ELR (cell line): ENCODE measurements around the gene FAM167B.

ENCODE experiments used
- DNase-seq: peaks from one replicate; pipeline ENCODE4 v3.0.0-alpha.2; 2015; ENCODE audit warnings: low read depth

The FAM167B gene

GRCh38 chr1:32246888-32247273 lies at the start of gene FAM167B:
Gene FAM167B, plus strand, starts transcription at chr1:32247222. Its CDS starts 200 bp downstream, at chr1:32247422.
- DNase-seq: peak; percentile 63

DNA sequence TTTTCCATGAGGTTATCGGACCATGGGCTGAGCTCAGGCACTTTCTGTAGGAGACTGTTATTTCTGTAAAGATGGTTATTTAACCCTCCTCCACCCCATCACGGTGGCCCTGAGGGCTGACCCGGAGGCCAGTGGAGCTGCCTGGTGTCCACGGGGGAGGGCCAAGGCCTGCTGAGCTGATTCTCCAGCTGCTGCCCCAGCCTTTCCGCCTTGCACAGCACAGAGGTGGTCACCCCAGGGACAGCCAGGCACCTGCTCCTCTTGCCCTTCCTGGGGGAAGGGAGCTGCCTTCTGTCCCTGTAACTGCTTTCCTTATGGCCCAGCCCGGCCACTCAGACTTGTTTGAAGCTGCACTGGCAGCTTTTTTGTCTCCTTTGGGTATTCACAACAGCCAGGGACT lies 49.2 kb upstream of the FAM167B start:
- no peak for DNase-seq

- DNase-seq: no peak
Measured at GRCh38 chr1:32198237-32199042, 48.6 kb upstream of the FAM167B start.

GRCh38 chr1:32199043-32199716 lies 47.8 kb upstream of the FAM167B start:
- DNase-seq: no peak

DNA sequence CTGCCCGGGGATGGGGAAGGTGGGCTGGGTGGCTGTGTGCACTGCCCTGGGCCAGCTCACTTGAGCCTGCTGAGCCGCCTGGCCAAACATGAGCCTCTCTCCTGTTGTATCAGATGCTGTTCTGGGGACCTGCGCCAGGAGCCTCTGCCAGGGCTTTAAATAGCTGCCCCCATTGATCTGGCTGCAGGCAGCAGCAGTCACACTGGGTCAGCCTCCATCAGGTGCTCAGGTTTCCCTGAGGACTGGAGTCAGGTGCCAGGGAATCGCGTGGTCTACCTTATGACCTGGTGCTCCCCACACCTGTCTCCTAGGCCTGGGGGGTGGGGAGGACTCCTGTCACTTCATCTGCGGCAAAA lies 47.3 kb upstream of the FAM167B start:
- DNase-seq: no peak

GRCh38 chr1:32200226-32201010 lies 46.6 kb upstream of the FAM167B start, which contains the start of gene CCDC28B:
Gene CCDC28B, plus strand, starts transcription at chr1:32200595. Its CDS starts 1,341 bp downstream, at chr1:32201936.
- DNase-seq: peak; percentile 80

GRCh38 chr1:32201011-32201855 lies 45.8 kb upstream of the FAM167B start:
- DNase-seq: peak; percentile 66

DNA sequence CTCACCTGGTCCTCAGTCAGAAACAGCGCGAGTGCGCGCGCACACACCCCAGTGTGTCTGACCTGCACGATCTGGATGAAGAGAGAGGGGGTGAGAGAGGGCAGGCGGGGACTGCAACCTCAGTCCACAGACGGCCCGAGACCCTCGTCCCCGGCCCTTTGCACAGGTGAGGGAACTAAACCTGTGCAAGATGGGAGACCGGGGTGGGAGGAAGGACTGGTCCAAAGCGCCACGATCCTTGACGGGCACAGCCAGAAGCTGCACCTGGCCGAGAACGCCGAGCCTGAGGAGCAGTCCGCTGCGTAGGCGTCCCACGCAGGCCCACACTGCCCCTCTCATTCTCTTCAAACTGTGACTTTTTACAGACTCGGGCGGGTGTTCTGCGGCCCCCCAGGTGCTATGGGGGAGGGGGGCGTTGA lies 42.1 kb upstream of the FAM167B start:
- DNase-seq: no peak

DNA sequence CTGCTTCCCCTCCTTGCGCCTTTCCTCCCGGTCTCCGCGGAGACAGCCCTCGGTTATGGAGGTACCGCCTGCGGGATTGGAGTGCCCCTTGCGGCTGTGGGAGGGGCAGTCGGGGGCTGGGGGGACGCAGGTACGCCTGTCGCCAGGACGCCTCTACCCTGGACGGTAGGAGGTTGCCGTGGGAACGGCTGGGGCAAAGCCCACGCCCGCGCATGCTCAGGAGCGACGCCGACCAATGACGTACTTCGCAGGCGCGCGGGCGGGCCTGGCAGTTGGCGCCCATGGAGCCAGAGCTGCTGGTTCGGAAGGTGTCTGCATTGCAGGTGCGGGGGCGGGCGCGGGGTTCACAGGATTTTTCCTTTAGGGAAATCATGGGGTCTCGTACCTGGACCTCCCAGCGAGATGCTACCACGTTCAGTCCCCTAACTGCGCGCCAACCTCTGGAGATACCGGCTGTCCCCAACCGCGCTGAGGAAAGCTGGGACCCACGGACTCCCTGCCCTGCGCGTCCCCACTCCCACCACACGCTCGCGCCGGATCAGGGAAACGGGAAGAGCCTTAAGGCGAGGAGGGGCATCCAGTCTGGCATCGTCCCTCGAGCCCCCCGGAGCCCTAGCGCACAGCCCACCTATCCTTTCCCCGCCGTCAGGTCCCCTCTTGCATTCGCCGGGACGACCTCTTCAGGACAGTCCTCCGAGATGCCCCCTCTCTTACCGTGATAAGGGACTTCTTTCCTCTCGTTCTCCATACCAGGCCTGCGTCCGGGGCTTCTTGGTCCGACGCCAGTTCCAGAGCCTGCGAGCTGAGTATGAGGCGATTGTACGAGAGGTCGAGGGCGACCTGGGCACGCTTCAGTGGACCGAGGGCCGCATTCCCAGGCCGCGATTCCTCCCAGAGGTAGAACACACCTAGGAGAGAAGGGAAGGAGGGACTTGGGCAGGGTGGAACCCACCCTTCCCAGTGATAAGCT lies 41.3 kb upstream of the FAM167B start, which contains the start of gene IQCC:
Gene IQCC, plus strand, starts transcription at position 271 of the 970 bp plus-strand sequence. Its CDS starts 11 bp downstream, at position 282.
- peak; percentile 88 for DNase-seq

GRCh38 chr1:32208469-32208868 lies 38.6 kb upstream of the FAM167B start:
- DNase-seq: no peak

GRCh38 chr1:32208891-32209328 lies 38.1 kb upstream of the FAM167B start, which contains the start of gene DCDC2B:
Gene DCDC2B, plus strand, starts transcription at chr1:32209089. Its CDS starts 5 bp downstream, at chr1:32209094.
- peak; percentile 54 for DNase-seq

- peak; percentile 81 for DNase-seq
Measured at GRCh38 chr1:32215629-32216480, 31.2 kb upstream of the FAM167B start.

DNA sequence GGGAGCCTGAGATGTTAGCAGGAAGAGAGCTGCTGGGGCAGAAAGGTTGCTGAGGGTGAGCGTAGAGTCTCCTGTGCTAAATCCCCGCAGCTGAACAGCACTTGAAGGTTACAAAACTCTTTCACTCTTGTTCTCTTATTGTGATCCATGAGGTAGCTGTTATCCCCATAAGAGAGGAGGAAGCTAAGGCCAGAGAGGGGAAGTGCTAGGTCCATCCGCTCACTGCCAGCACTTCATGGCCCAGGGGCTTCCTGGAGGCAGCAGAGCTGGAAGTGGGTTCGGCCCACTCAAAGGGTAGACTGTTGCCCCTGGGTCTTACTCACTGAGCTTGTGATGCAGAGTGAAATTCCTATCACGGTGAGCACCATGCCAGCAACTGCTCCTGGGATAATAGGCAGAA lies 30.5 kb upstream of the FAM167B start:
- DNase-seq: no peak

DNA sequence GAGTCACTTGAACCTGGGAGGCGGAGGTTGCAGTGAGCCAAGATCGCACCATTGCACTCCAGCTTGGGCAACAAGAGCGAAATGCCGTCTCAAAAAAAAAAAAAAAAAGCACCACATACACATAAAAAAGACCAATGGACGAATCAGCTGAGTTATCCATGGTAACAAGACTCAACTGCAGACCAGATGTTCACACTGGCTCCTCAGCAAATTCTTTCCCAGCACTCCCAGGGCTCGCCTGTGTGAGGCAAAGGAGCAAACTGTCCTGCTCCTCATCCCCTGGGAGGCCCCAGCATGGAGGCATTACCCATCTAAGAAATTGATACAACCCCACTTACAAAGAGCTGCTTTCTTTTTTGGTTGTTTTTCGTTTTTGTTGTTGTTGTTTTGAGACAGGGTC lies 28.0 kb upstream of the FAM167B start:
- DNase-seq: no peak

DNA sequence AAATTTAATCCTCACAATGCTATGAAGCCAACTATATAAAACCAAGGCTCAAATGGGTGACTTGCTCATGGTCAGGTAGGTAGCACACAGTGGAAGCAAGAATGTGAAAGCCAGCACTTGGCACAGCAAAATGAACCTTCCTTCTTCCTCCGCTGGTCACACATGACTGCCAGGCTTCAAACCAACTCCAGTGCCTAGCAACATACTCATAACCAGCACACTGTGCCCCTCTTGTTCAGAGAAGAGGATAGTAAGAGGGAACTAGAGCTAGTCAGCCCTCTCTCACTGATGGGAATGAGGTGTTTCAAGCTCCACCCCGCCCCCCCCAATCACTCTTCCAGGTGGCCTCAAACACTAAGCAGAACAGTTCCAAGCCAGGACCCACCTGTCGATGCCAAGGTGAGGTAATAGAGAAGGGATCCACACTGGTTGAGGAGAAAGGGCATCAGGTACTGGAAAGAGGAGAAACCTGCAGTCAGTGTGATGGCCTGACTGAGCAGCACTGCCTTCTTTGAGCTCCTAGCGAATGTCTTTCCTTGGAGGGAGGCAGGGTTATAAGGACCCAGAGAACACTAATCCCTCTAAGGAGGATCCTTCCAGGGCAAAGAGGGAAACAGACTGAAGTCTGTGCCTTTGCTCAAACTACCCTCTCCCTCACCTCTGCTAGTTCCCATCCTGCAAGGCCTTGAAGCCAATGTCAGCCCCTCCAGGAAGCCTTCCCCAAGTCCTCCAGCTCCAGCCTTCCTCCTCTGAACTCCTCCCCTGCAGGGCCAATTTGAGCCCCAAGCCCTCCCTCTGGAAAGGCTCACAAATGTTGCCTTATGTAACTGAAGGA lies 26.1 kb upstream of the FAM167B start:
- DNase-seq: no peak

DNA sequence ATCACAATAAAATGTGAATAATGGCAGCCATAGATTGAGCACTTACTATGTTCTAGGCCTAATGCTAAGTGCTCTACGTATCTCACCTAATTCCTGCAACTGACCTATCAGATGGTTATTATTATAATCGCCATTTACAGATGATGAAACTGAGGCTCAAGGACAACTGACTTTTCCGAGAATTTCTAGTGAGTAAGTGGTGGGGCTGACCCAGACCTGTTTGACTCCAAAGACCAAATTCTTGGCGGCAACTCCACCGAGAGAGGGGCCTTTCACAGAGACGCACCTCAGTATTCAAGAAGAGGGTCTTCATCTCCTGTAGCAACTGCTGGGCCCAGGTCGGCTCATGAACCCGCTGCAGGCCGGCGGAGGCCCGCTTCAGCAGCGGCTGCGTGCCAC lies 25.4 kb upstream of the FAM167B start:
- DNase-seq: no peak

GRCh38 chr1:32221980-32222755 lies 24.9 kb upstream of the FAM167B start, which contains the start of the genes EIF3I and TMEM234:
Gene EIF3I, plus strand, starts transcription at chr1:32222407. Its CDS starts 35 bp downstream, at chr1:32222442.
Gene TMEM234, minus strand, starts transcription at chr1:32222353. Its CDS starts 31 bp downstream, at chr1:32222322.
- DNase-seq: peak; percentile 96
